ENCODE data around the gene LRRC23.

- TF ChIP-seq EZH2 (IDR thresholded peaks at IDR 0.05; ENCODE audit: borderline replicate concordance, insufficient read depth, low read length, poor library complexity, severe bottlenecking): no peak
- TF ChIP-seq, protein P1, sequence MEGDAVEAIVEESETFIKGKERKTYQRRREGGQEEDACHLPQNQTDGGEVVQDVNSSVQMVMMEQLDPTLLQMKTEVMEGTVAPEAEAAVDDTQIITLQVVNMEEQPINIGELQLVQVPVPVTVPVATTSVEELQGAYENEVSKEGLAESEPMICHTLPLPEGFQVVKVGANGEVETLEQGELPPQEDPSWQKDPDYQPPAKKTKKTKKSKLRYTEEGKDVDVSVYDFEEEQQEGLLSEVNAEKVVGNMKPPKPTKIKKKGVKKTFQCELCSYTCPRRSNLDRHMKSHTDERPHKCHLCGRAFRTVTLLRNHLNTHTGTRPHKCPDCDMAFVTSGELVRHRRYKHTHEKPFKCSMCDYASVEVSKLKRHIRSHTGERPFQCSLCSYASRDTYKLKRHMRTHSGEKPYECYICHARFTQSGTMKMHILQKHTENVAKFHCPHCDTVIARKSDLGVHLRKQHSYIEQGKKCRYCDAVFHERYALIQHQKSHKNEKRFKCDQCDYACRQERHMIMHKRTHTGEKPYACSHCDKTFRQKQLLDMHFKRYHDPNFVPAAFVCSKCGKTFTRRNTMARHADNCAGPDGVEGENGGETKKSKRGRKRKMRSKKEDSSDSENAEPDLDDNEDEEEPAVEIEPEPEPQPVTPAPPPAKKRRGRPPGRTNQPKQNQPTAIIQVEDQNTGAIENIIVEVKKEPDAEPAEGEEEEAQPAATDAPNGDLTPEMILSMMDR (IDR thresholded peaks at IDR 0.05; ENCODE audit: poor library complexity, severe bottlenecking): no peak
These were observed 42.3 kb downstream of the LRRC23 start for GRCh38 chr12:6946920-6947374.

Measured in neural cell (in vitro differentiated cells).